Measurements from ENCODE around the gene TEAD3. TPM values are rescaled to one million over a fixed set of nuclear protein-coding genes. Genes with fewer than 3 reads are reported as not detected.
"Not testable (repeated sequence)": the region's sequence is repeated elsewhere in the genome, so short reads cannot be mapped to it uniquely, and the experiment has no call there.

Gene TEAD3
- polyA plus RNA-seq, 4 donors, result 13.4 to 35.6 (median 19.0) TPM

GRCh38 chr6:35518566-35519312, 21.9 kb upstream of the TEAD3 start:
- Histone ChIP-seq H3K4me1 (ENCODE audit: control insufficient read depth in 3 of 3, insufficient read depth in 2 of 3, low read depth in 1 of 3, low read length in 2 of 3) (no peaks in the 10 kb centered on the region), H3K27ac (ENCODE audit: low read depth in 1 of 3, low read length in 2 of 3) (no peak overlapping the region), H3K36me3 (ENCODE audit: control insufficient read depth in 3 of 3, insufficient read depth in 2 of 3, low read depth in 1 of 3, low read length in 3 of 3) (no peaks in the 10 kb centered on the region), H3K9me3 (ENCODE audit: control insufficient read depth in 2 of 2, insufficient read depth in 1 of 2, low read depth in 1 of 2, low read length in 1 of 2) (no peaks in the 10 kb centered on the region), H3K4me3 (ENCODE audit: low read depth in 1 of 3, low read length in 3 of 3) (no peak overlapping the region), H3K27me3 (ENCODE audit: control insufficient read depth in 3 of 3, insufficient read depth in 3 of 3, low read length in 3 of 3) (no peaks in the 10 kb centered on the region)
- FAIRE-seq (no peak), DNase-seq (no peak)
- WGBS, 3 donors, result 91 to 95% (median 92%) methylated on average over 6 of the region's 6 CpGs

- not testable (repeated sequence) for H3K9me3 ChIP-seq (ENCODE audit: control insufficient read depth in 2 of 2, insufficient read depth in 1 of 2, low read depth in 1 of 2, low read length in 1 of 2); H3K27ac ChIP-seq (ENCODE audit: low read depth in 1 of 3, low read length in 2 of 3); H3K4me3 ChIP-seq (ENCODE audit: low read depth in 1 of 3, low read length in 3 of 3); FAIRE-seq; H3K4me1 ChIP-seq (ENCODE audit: control insufficient read depth in 3 of 3, insufficient read depth in 2 of 3, low read depth in 1 of 3, low read length in 2 of 3); H3K36me3 ChIP-seq (ENCODE audit: control insufficient read depth in 3 of 3, insufficient read depth in 2 of 3, low read depth in 1 of 3, low read length in 3 of 3); DNase-seq; H3K27me3 ChIP-seq (ENCODE audit: control insufficient read depth in 3 of 3, insufficient read depth in 3 of 3, low read length in 3 of 3)
- whole genome bisulfite sequencing, 3 donors, result 81 to 85% (median 83%) methylated on average over 7 of the region's 7 CpGs
These were observed 21.1 kb upstream of the TEAD3 start for GRCh38 chr6:35517978-35518377.

- Histone ChIP-seq H3K9me3 (ENCODE audit: control insufficient read depth in 2 of 2, insufficient read depth in 1 of 2, low read depth in 1 of 2, low read length in 1 of 2) (no peaks in the 10 kb centered on the region), H3K4me3 (ENCODE audit: low read depth in 1 of 3, low read length in 3 of 3) (no peak overlapping the region), H3K27ac (ENCODE audit: low read depth in 1 of 3, low read length in 2 of 3) (no peak overlapping the region), H3K4me1 (ENCODE audit: control insufficient read depth in 3 of 3, insufficient read depth in 2 of 3, low read depth in 1 of 3, low read length in 2 of 3) (no peaks in the 10 kb centered on the region), H3K27me3 (ENCODE audit: control insufficient read depth in 3 of 3, insufficient read depth in 3 of 3, low read length in 3 of 3) (peaks cover 0 to 7% (median 0%) of the 10 kb centered on the region in 3 donors), H3K36me3 (ENCODE audit: control insufficient read depth in 3 of 3, insufficient read depth in 2 of 3, low read depth in 1 of 3, low read length in 3 of 3) (no peaks in the 10 kb centered on the region)
- DNase-seq (no peak), FAIRE-seq (no peak)
- WGBS, 3 donors, result 63 to 72% (median 63%) methylated on average over 6 of the region's 6 CpGs
These were observed 19.8 kb upstream of the TEAD3 start for GRCh38 chr6:35516712-35517111.

- 76 to 85% (median 77%) methylated on average over 6 of the region's 6 CpGs for WGBS, 3 donors
- H3K36me3 ChIP-seq (ENCODE audit: control insufficient read depth in 3 of 3, insufficient read depth in 2 of 3, low read depth in 1 of 3, low read length in 3 of 3); DNase-seq; H3K9me3 ChIP-seq (ENCODE audit: control insufficient read depth in 2 of 2, insufficient read depth in 1 of 2, low read depth in 1 of 2, low read length in 1 of 2); H3K27ac ChIP-seq (ENCODE audit: low read depth in 1 of 3, low read length in 2 of 3); H3K4me3 ChIP-seq (ENCODE audit: low read depth in 1 of 3, low read length in 3 of 3); H3K4me1 ChIP-seq (ENCODE audit: control insufficient read depth in 3 of 3, insufficient read depth in 2 of 3, low read depth in 1 of 3, low read length in 2 of 3); FAIRE-seq: not testable (repeated sequence)
- H3K27me3 ChIP-seq (ENCODE audit: control insufficient read depth in 3 of 3, insufficient read depth in 3 of 3, low read length in 3 of 3), result peaks cover 0 to 15% (median 6%) of the 10 kb centered on the region in 3 donors
These were observed 19.1 kb upstream of the TEAD3 start for GRCh38 chr6:35515939-35516338.

- peaks cover 0 to 4% (median 0%) of the 10 kb centered on the region in 3 donors for H3K4me1 ChIP-seq (ENCODE audit: control insufficient read depth in 3 of 3, insufficient read depth in 2 of 3, low read depth in 1 of 3, low read length in 2 of 3)
- 77 to 78% (median 78%) methylated on average over 4 of the region's 4 CpGs for WGBS, 3 donors
- H3K27ac ChIP-seq (ENCODE audit: low read depth in 1 of 3, low read length in 2 of 3), result no peak overlapping the region
- H3K27me3 ChIP-seq (ENCODE audit: control insufficient read depth in 3 of 3, insufficient read depth in 3 of 3, low read length in 3 of 3), result peaks cover 0 to 26% (median 7%) of the 10 kb centered on the region in 3 donors
- FAIRE-seq (no peak), DNase-seq (no peak)
- no peaks in the 10 kb centered on the region for H3K9me3 ChIP-seq (ENCODE audit: control insufficient read depth in 2 of 2, insufficient read depth in 1 of 2, low read depth in 1 of 2, low read length in 1 of 2)
- no peak overlapping the region for H3K4me3 ChIP-seq (ENCODE audit: low read depth in 1 of 3, low read length in 3 of 3)
- no peaks in the 10 kb centered on the region for H3K36me3 ChIP-seq (ENCODE audit: control insufficient read depth in 3 of 3, insufficient read depth in 2 of 3, low read depth in 1 of 3, low read length in 3 of 3)
These were observed 17.7 kb upstream of the TEAD3 start for GRCh38 chr6:35514587-35514986.

GRCh38 chr6:35512740-35513139, 15.9 kb upstream of the TEAD3 start, which contains the start of gene TULP1:
TULP1 (minus strand) TSS chr6:35512896; CDS start chr6:35512858, 38 bp downstream.
- H3K36me3 ChIP-seq (ENCODE audit: control insufficient read depth in 3 of 3, insufficient read depth in 2 of 3, low read depth in 1 of 3, low read length in 3 of 3), result no peaks in the 10 kb centered on the region
- peak within 1 kb of the TSS in 2 of 3 donors; percentile 2 to 34 for H3K4me3 ChIP-seq (ENCODE audit: low read depth in 1 of 3, low read length in 3 of 3)
- no peaks in the 10 kb centered on the region for H3K9me3 ChIP-seq (ENCODE audit: control insufficient read depth in 2 of 2, insufficient read depth in 1 of 2, low read depth in 1 of 2, low read length in 1 of 2)
- H3K4me1 ChIP-seq (ENCODE audit: control insufficient read depth in 3 of 3, insufficient read depth in 2 of 3, low read depth in 1 of 3, low read length in 2 of 3), result peaks cover 0 to 4% (median 0%) of the 10 kb centered on the region in 3 donors
- peaks cover 0 to 32% (median 7%) of the 10 kb centered on the region in 3 donors for H3K27me3 ChIP-seq (ENCODE audit: control insufficient read depth in 3 of 3, insufficient read depth in 3 of 3, low read length in 3 of 3)
- no peak within 1 kb of the TSS for H3K27ac ChIP-seq (ENCODE audit: low read depth in 1 of 3, low read length in 2 of 3)
- DNase-seq (no peak), FAIRE-seq (no peak)
- 82 to 85% (median 84%) methylated on average over 10 of the region's 10 CpGs for WGBS, 3 donors

GRCh38 chr6:35512006-35512405, 15.1 kb upstream of the TEAD3 start:
- H3K9me3 ChIP-seq (ENCODE audit: control insufficient read depth in 2 of 2, insufficient read depth in 1 of 2, low read depth in 1 of 2, low read length in 1 of 2), result no peaks in the 10 kb centered on the region
- H3K36me3 ChIP-seq (ENCODE audit: control insufficient read depth in 3 of 3, insufficient read depth in 2 of 3, low read depth in 1 of 3, low read length in 3 of 3), result no peaks in the 10 kb centered on the region
- 10 to 19% (median 16%) methylated on average over 8 to 26 of the region's 26 CpGs for WGBS, 3 donors
- DNase-seq, result no peak
- H3K27ac ChIP-seq (ENCODE audit: low read depth in 1 of 3, low read length in 2 of 3), result no peak overlapping the region
- H3K4me3 ChIP-seq (ENCODE audit: low read depth in 1 of 3, low read length in 3 of 3), result peak overlapping the region in 2 of 3 donors; percentile 2 to 34
- H3K4me1 ChIP-seq (ENCODE audit: control insufficient read depth in 3 of 3, insufficient read depth in 2 of 3, low read depth in 1 of 3, low read length in 2 of 3), result peaks cover 0 to 4% (median 0%) of the 10 kb centered on the region in 3 donors
- peaks cover 0 to 32% (median 7%) of the 10 kb centered on the region in 3 donors for H3K27me3 ChIP-seq (ENCODE audit: control insufficient read depth in 3 of 3, insufficient read depth in 3 of 3, low read length in 3 of 3)
- no peak for FAIRE-seq

GRCh38 chr6:35511562-35511941, 14.7 kb upstream of the TEAD3 start:
- H3K27me3 ChIP-seq (ENCODE audit: control insufficient read depth in 3 of 3, insufficient read depth in 3 of 3, low read length in 3 of 3), result peaks cover 0 to 32% (median 7%) of the 10 kb centered on the region in 3 donors
- FAIRE-seq (no peak), DNase-seq (no peak)
- no peaks in the 10 kb centered on the region for H3K9me3 ChIP-seq (ENCODE audit: control insufficient read depth in 2 of 2, insufficient read depth in 1 of 2, low read depth in 1 of 2, low read length in 1 of 2)
- 17 to 45% (median 40%) methylated on average over 27 to 32 of the region's 32 CpGs for WGBS, 3 donors
- H3K4me1 ChIP-seq (ENCODE audit: control insufficient read depth in 3 of 3, insufficient read depth in 2 of 3, low read depth in 1 of 3, low read length in 2 of 3), result peaks cover 0 to 4% (median 0%) of the 10 kb centered on the region in 3 donors
- no peaks in the 10 kb centered on the region for H3K36me3 ChIP-seq (ENCODE audit: control insufficient read depth in 3 of 3, insufficient read depth in 2 of 3, low read depth in 1 of 3, low read length in 3 of 3)
- no peak overlapping the region for H3K27ac ChIP-seq (ENCODE audit: low read depth in 1 of 3, low read length in 2 of 3)
- H3K4me3 ChIP-seq (ENCODE audit: low read depth in 1 of 3, low read length in 3 of 3), result peak overlapping the region in 1 of 3 donors; percentile 32
